Measurements from ENCODE around the gene CNIH3.

Gene CNIH3

GRCh38 chr1:224784265-224785039, 168.3 kb downstream of the CNIH3 start:
- no peak for TF ChIP-seq CTCF (IDR thresholded peaks at IDR 0.05)

GRCh38 chr1:224785040-224785328, 168.9 kb downstream of the CNIH3 start:
- no peak for TF ChIP-seq CTCF (IDR thresholded peaks at IDR 0.05)

GRCh38 chr1:224785622-224786021, 169.5 kb downstream of the CNIH3 start:
- no peak for TF ChIP-seq CTCF (IDR thresholded peaks at IDR 0.05)

GRCh38 chr1:224786533-224787250, 170.6 kb downstream of the CNIH3 start:
- no peak for TF ChIP-seq CTCF (IDR thresholded peaks at IDR 0.05)

- no peak for TF ChIP-seq CTCF (IDR thresholded peaks at IDR 0.05)
These were observed 173.2 kb downstream of the CNIH3 start for GRCh38 chr1:224789311-224789710.
